GM12865 (cell line): ENCODE measurements around the gene FCHO2.
"Not testable (repeated sequence)": the region's sequence is repeated elsewhere in the genome, so short reads cannot be mapped to it uniquely, and the experiment has no call there.

Source experiments
- DNase-seq: peaks from one replicate; pipeline ENCODE4 v3.0.0; 2010; ENCODE audit warnings: low read depth
- H3K4me3 ChIP-seq: 2 replicates; pipeline ENCODE4 v1.5.1; 2011; ENCODE audit warnings: mild to moderate bottlenecking, low read depth, low read length, control low read depth
- TF ChIP-seq, protein P1 (sequence below): IDR thresholded peaks from 2 replicates; pipeline ENCODE4 v1.5.1; 2011; ENCODE audit warnings: low read length, control low read depth, low read depth, inconsistent platforms; ENCODE audit not compliant: insufficient read depth; ENCODE audit errors: missing control alignments

FCHO2 gene

DNA sequence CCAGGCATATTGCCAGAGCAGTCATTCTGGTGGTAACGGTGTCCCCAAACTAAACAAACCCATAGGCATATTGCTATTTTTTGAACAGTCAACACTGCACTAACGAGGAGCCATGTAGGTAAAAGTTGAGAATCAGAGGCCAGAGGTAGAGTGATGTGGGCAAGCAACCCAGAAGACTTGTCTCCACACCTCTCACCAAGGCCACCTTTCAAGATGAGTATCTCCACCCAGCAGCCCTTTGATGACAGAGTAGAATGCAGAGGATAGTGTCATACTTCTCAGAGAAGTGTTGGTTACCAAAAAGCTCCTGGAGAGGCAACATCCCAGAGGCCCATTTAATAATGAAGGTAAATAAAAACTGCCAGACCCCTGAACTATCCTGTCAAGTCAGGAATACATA, 63.9 kb downstream of the FCHO2 start:
- DNase-seq: no peak
- TF ChIP-seq, protein P1, sequence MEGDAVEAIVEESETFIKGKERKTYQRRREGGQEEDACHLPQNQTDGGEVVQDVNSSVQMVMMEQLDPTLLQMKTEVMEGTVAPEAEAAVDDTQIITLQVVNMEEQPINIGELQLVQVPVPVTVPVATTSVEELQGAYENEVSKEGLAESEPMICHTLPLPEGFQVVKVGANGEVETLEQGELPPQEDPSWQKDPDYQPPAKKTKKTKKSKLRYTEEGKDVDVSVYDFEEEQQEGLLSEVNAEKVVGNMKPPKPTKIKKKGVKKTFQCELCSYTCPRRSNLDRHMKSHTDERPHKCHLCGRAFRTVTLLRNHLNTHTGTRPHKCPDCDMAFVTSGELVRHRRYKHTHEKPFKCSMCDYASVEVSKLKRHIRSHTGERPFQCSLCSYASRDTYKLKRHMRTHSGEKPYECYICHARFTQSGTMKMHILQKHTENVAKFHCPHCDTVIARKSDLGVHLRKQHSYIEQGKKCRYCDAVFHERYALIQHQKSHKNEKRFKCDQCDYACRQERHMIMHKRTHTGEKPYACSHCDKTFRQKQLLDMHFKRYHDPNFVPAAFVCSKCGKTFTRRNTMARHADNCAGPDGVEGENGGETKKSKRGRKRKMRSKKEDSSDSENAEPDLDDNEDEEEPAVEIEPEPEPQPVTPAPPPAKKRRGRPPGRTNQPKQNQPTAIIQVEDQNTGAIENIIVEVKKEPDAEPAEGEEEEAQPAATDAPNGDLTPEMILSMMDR: no peak
- H3K4me3 ChIP-seq: no peak overlapping the region

DNA sequence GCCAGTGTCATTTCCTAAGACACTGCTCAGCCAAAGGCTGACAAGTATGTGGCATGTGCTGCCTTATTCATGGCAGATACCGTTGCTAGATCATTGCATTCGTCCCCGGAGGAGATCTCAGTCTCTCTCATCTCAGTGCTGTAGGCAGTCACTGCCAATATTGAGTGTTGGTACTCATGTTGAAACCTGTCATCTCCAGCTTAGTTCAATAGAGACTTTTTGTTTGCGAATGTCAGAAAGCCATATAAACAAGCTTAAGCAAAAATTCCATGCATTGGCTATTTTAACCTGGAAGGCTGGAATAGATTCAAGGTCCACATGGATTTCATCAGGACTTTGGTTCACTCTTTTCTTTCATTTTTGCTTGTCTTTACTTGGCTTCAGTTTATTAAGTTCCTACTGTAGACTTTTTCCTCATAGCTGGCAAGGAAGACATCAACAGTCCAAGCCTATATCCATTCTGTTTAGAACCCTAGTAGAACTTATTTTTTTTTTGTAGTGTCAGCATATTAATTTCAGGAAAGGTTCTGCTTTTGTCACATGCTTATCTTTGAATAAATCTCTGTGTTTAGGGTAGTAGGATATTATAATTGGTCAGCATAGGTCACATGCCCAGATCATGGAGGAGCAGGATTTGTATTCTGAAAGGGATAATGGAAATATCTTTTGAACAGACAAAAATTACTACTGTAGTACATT, 66.8 kb downstream of the FCHO2 start:
- TF ChIP-seq, protein P1: no peak
- no peak overlapping the region for H3K4me3 ChIP-seq
- no peak for DNase-seq

DNA sequence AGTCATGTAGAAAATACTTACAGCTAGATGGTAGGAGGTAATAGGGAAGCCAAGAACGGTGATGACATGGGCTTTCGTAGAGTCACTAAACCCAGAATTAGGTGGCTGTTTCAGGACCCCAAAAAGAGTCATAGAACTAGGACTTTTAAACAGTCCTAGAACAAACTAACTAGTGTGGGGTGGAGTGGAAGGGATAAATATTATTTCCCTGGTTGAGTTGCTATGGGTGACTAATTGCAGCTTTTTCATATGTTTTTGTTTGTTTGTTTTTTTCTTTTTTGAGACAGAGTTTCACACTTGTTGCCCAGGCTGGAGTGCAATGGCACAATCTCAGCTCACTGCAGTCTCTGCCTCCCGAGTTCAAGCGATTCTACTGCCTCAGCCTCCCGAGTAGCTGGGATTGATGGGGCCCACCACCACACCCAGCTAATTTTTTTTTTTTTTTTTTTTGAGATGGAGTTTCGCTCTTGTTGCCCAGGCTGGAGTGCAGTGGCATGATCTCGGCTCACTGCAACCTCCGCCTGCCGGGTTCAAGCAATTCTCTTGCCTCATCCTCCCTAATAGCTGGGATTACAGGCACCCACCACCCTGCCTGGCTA, 69.2 kb downstream of the FCHO2 start:
- not testable (repeated sequence) for DNase-seq, H3K4me3 ChIP-seq

DNA sequence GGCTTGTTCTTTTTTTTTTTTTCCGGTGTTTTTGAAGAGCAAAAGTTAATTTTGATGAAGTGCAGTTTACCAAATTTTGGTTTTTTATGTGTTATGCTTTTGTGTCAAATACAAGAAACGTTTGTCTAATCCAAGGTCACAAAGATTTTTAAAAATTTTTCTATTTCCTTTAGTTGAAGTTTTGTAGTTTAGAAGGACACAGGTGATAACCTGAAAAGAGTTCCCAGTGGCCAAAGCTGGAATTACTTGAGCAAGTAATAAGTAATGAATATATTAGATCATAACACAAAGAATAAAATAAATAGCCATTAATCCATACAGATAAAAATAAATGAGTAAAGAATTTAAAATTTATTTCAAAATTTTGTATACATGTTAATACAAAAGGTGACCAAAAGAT, 71.5 kb downstream of the FCHO2 start:
- no peak for DNase-seq
- TF ChIP-seq, protein P1: peak; percentile 2
- no peak overlapping the region for H3K4me3 ChIP-seq

DNA sequence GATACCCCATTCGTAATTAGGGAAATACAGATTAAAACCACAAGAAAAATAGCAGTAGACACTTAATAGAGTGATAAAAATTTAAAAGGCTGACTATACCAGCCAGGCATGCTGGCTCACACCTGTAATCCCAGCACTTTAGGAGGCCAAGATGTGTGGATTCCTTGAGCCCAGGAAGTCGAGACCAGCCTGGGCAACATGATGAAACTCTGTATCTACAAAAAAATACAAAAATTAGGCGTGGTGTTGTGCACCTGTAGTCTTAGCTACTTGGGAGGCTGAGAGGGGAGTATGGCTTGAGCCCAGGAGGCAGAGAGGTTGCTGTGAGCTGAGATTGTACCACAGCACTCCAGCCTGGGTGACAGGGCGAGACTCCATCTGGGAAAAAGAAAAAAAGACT, 72.0 kb downstream of the FCHO2 start:
- TF ChIP-seq, protein P1: no peak
- no peak for DNase-seq
- no peak overlapping the region for H3K4me3 ChIP-seq

DNA sequence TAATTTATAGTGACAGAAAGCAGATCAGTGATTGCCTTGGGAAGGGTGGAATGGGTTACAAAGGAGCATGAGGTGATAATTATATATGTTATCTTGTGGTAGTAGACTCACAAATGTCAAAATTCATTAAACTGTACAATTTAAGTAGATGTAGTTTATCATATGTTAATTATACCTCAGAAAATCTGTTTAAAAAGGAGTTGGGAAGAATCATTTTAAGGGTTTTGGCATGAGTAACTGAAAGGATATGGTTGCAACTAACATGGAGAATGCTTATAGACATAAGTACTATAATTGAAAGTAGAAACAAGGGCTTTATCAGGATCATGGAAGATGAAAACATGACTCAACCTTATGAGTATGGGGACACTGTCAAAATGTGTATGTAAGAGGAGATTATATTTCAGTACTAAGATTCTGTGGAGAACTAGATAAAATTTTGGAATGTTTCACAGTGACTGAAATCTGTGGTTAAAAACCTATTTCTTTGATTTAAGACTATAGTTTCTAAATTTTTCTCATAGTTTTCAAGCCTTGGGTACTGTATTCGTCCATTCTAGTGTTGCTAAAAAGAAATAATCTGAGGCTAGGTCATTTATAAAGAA, 73.3 kb downstream of the FCHO2 start:
- TF ChIP-seq, protein P1: no peak
- DNase-seq: no peak
- H3K4me3 ChIP-seq: no peak overlapping the region

DNA sequence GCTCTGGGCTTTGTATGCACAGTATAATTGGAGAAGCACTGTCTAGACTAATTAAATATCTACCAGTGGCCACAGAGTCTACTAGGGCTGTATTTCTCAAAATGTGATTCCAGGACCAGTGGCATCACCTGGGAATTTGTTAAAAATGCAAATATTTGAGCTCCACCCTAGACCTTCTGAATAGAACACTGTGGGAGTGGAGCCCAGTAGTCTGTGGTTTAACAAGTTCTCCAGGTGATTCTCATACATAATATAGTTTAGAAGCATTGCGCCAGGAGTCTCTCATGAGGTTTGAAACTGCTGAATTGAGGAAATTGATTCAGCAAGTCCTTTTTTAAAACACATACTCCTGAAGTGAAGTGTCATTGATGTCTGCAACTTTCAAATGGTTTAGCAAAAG, 74.7 kb downstream of the FCHO2 start:
- H3K4me3 ChIP-seq: no peak overlapping the region
- no peak for DNase-seq
- TF ChIP-seq, protein P1: no peak
